Suprapubic skin (tissue), 4 donors: ENCODE data around the gene P2RY8. TPM values are rescaled to one million over a fixed set of nuclear protein-coding genes. Genes with fewer than 3 reads are reported as not detected.

Experiments used
- DNase-seq, 2 donors: peaks; one replicate each; pipeline ENCODE4 v3.0.0-alpha.2; 2019; ENCODE audit warnings: low spot score in 2 of 2
- H3K27ac ChIP-seq: fragments of 200-600 bp; sonication (generic); one replicate; pipeline ENCODE4 v1.5.1; 2019
- H3K27me3 ChIP-seq: fragments of 200-600 bp; sonication (generic); one replicate; pipeline ENCODE4 v1.5.1; 2019
- H3K36me3 ChIP-seq: fragments of 200-600 bp; sonication (generic); one replicate; pipeline ENCODE4 v1.5.1; 2019
- H3K4me1 ChIP-seq: fragments of 200-600 bp; sonication (generic); one replicate; pipeline ENCODE4 v1.5.1; 2019
- H3K4me3 ChIP-seq: fragments of 200-600 bp; sonication (generic); one replicate; pipeline ENCODE4 v1.5.1; 2019; ENCODE audit warnings: mild to moderate bottlenecking
- H3K9me3 ChIP-seq: fragments of 200-600 bp; sonication (generic); one replicate; pipeline ENCODE4 v1.5.1; 2019
- EP300 ChIP-seq: sonication (generic); formaldehyde crosslinking; IDR thresholded peaks from one replicate; pipeline ENCODE4 v1.6.1; 2017; ENCODE audit warnings: antibody characterized with exemption
- POLR2A ChIP-seq, 2 donors: fragments of 450-650 bp; IDR thresholded peaks; one replicate each; pipeline ENCODE4 v1.6.1; 2017; ENCODE audit warnings: antibody characterized with exemption in 2 of 2, mild to moderate bottlenecking in 2 of 2, moderate library complexity in 2 of 2
- POLR2AphosphoS5 ChIP-seq, 3 donors: sonication (generic); formaldehyde crosslinking; IDR thresholded peaks; one replicate each; pipeline ENCODE4 v1.6.1; 2017; ENCODE audit warnings: antibody characterized with exemption in 3 of 3
- WGBS: methylation state at CpG from one replicate; pipeline ENCODE4 v1.1.5; 2018; 5-methylcytosine and 5-hydroxymethylcytosine counted together
- total RNA-seq, 4 donors: library from RNA; depleted of rRNA; stranded (reverse); fragments of >200 nt; gene quantifications; one replicate each; pipeline ENCODE4 v1.1.0, GENCODE V29; 2016
- TF ChIP-seq, protein P1 (sequence below), 2 donors: fragments of 200-600 bp in 1 of 2; fragments of 450-650 bp in 1 of 2; sonication (generic) in 1 of 2; IDR thresholded peaks; one replicate each; pipeline ENCODE4 v1.5.1; 2016 to 2019; ENCODE audit warnings: antibody characterized with exemption in 2 of 2, mild to moderate bottlenecking in 1 of 2, moderate library complexity in 1 of 2

The P2RY8 gene
- total RNA-seq, 4 donors from 2014 or later, result 0.25 TPM; not detected in 3

DNA sequence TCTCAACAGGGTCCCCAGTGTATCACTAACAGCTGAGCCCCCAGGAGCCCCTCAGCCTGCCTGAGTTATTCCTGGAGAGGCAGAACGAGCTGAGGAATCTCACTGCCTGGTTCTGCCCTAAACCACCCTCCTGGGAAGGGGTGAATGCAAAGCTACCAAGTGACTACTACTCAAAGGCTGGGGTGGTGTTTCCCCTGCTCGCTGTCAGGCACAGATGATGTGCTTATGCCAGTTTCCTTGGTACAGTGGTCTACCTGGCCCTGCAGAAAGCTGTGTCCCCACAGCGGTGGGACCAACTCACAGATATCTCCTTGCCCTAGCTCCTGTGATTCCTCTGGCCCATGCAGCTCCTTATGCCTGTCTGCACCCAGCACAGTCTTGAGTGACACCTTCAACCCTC is 48.8 kb downstream of the P2RY8 start:
- no peak overlapping the region for H3K4me3 ChIP-seq
- H3K27me3 ChIP-seq, result no peaks in the 10 kb centered on the region
- WGBS, result 86% methylated on average over 3 of the region's 3 CpGs
- H3K27ac ChIP-seq, result no peak overlapping the region
- H3K36me3 ChIP-seq, result no peaks in the 10 kb centered on the region
- TF ChIP-seq, protein P1, sequence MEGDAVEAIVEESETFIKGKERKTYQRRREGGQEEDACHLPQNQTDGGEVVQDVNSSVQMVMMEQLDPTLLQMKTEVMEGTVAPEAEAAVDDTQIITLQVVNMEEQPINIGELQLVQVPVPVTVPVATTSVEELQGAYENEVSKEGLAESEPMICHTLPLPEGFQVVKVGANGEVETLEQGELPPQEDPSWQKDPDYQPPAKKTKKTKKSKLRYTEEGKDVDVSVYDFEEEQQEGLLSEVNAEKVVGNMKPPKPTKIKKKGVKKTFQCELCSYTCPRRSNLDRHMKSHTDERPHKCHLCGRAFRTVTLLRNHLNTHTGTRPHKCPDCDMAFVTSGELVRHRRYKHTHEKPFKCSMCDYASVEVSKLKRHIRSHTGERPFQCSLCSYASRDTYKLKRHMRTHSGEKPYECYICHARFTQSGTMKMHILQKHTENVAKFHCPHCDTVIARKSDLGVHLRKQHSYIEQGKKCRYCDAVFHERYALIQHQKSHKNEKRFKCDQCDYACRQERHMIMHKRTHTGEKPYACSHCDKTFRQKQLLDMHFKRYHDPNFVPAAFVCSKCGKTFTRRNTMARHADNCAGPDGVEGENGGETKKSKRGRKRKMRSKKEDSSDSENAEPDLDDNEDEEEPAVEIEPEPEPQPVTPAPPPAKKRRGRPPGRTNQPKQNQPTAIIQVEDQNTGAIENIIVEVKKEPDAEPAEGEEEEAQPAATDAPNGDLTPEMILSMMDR (IDR thresholded peaks at IDR 0.05), result no peak
- TF ChIP-seq POLR2AphosphoS5 (IDR thresholded peaks at IDR 0.05), result no peak
- no peak for TF ChIP-seq POLR2A (IDR thresholded peaks at IDR 0.05)
- TF ChIP-seq EP300, result no peak
- no peak for DNase-seq
- H3K9me3 ChIP-seq, result no peaks in the 10 kb centered on the region
- H3K4me1 ChIP-seq, result no peaks in the 10 kb centered on the region

DNA sequence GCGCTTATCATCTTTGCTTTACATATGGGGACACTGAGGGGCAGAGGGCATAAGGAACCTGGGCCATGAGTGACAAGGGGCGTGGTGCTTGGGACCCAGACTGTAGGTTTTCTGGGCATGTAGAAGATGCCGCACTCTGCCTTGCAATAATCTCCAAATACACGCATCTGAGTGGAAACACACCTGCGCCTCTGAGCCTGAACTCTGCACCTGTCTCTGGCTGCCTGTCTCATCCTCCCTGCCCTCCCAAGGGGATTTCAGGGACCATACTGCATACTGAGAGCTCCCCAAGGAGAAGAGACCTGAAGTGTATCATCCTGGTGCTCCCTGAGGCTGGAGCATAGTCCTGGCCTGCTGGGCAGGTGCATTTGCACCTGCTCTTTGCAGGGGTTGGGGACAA is 49.6 kb downstream of the P2RY8 start:
- 92% methylated on average over 5 of the region's 5 CpGs for WGBS
- Histone ChIP-seq H3K4me1 (no peaks in the 10 kb centered on the region), H3K27me3 (no peaks in the 10 kb centered on the region), H3K36me3 (no peaks in the 10 kb centered on the region), H3K27ac (no peak overlapping the region), H3K9me3 (no peaks in the 10 kb centered on the region), H3K4me3 (no peak overlapping the region)
- peak; percentile 21 to 33 for DNase-seq
- TF ChIP-seq, protein P1 (IDR thresholded peaks at IDR 0.05), result no peak
- TF ChIP-seq POLR2AphosphoS5 (IDR thresholded peaks at IDR 0.05) (no peak), EP300 (no peak), POLR2A (IDR thresholded peaks at IDR 0.05) (no peak)

DNA sequence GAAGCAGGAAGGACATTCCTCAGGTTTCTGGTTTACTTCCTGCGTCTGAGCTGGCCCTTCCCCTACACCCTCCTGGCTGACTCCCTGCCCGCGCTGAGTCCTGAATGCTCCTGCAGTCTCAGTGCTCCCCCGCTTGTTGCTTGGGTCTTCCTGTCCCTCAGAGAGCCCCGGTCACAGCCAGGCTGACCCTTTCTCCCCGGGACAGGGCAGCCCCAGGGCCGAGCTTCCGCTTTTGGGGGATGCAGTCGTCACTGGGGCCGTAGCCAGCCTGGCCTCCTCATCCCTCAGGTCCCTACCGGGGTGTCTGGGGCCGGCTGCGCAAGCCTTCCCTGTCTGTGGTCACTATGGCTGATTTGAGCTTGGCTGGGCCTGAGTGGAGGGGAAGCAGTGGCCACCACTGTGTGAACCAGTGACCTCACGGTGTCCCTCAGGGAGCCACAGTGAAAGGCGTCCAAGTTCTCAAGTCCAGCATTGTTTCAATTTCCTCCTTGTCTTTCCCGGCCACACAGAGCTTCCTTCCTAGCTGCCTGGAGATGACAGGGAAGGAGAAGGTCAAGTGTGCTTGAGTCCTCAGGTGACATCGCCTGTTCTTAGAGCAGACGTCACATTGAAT is 50.1 kb downstream of the P2RY8 start:
- Histone ChIP-seq H3K27ac (no peak overlapping the region), H3K4me3 (no peak overlapping the region), H3K4me1 (peaks cover 2% of the 10 kb centered on the region), H3K9me3 (no peaks in the 10 kb centered on the region), H3K36me3 (no peaks in the 10 kb centered on the region), H3K27me3 (no peaks in the 10 kb centered on the region)
- DNase-seq, result peak in 1 of 2 donors; percentile 69
- 70% methylated on average over 15 of the region's 18 CpGs for WGBS
- TF ChIP-seq POLR2AphosphoS5 (IDR thresholded peaks at IDR 0.05) (no peak), EP300 (no peak), POLR2A (IDR thresholded peaks at IDR 0.05) (no peak)
- TF ChIP-seq, protein P1 (IDR thresholded peaks at IDR 0.05), result no peak

DNA sequence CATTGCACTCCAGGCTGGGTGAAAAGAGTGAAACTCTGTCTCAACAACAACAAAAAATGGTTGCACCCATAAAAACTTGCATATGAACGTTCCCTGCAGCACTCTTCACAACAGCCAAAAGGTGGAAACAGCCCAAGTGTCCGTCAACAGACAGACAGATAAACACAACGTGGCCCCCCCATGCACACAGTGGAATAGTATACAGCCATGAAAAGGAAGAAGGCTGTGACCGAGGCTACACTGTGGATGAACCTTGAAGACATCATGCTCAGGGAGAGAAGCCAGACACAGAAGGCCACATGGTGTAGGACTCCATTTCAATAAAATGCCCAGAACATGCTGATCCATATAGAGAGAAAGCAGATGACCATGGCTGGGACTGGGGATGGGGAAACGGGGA is 50.8 kb downstream of the P2RY8 start:
- no peak for TF ChIP-seq POLR2AphosphoS5 (IDR thresholded peaks at IDR 0.05)
- no peak for TF ChIP-seq POLR2A (IDR thresholded peaks at IDR 0.05)
- TF ChIP-seq, protein P1 (IDR thresholded peaks at IDR 0.05), result no peak
- TF ChIP-seq EP300, result no peak
- H3K9me3 ChIP-seq, result no peaks in the 10 kb centered on the region
- no peaks in the 10 kb centered on the region for H3K27me3 ChIP-seq
- H3K4me3 ChIP-seq, result no peak overlapping the region
- WGBS, result 86% methylated on average over 5 of the region's 5 CpGs
- H3K4me1 ChIP-seq, result peaks cover 9% of the 10 kb centered on the region
- peak in 1 of 2 donors; percentile 5 for DNase-seq
- H3K36me3 ChIP-seq, result no peaks in the 10 kb centered on the region
- no peak overlapping the region for H3K27ac ChIP-seq

DNA sequence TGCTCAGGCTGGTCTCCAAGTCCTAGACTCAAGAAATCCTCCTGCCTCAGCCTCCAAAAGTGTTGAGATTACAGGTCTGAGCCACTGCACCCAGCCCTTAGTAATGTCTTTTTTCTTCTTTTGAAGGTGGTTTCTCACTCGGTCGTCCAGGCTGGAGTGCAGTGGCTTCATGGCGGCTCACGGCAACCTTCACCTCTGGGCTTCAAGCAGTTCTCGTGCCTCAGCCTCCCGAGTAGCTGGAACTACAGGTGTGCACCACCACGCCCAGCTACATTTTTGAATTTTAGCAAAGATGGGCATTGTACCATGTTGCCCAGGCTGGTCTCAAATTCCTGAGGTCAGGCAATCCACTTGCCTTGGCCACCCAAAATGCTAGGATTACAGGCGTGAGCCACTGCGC is 52.0 kb downstream of the P2RY8 start:
- no peak overlapping the region for H3K4me3 ChIP-seq
- peaks cover 11% of the 10 kb centered on the region for H3K4me1 ChIP-seq
- no peaks in the 10 kb centered on the region for H3K27me3 ChIP-seq
- peak; percentile 44 to 49 for DNase-seq
- H3K9me3 ChIP-seq, result no peaks in the 10 kb centered on the region
- 87% methylated on average over 9 of the region's 9 CpGs for WGBS
- H3K27ac ChIP-seq, result no peak overlapping the region
- TF ChIP-seq POLR2AphosphoS5 (IDR thresholded peaks at IDR 0.05) (no peak), EP300 (no peak), POLR2A (IDR thresholded peaks at IDR 0.05) (no peak)
- TF ChIP-seq, protein P1 (IDR thresholded peaks at IDR 0.05), result no peak
- H3K36me3 ChIP-seq, result no peaks in the 10 kb centered on the region
